Measurements from ENCODE around the gene DAZ2.
"Not testable (repeated sequence)": the region's sequence is repeated elsewhere in the genome, so short reads cannot be mapped to it uniquely, and the experiment has no call there.

DAZ2 gene

GRCh38 chrY:23219233-23219632, at the start of gene DAZ2:
Gene DAZ2, plus strand, starts transcription at chrY:23219533. Its CDS starts 208 bp downstream, at chrY:23219741.
- DNase-seq; in situ Hi-C loops (cut with MboI; ENCODE audit: low pct_unique_long_range_greater_than_20kb, low sequenced_read_pairs): not testable (repeated sequence)

- in situ Hi-C loops (cut with MboI; ENCODE audit: low pct_unique_long_range_greater_than_20kb, low sequenced_read_pairs), result not testable (repeated sequence)
Observed at GRCh38 chrY:23198908-23199307, 20.4 kb upstream of the DAZ2 start, which contains the start of gene DAZ1. Gene DAZ1, minus strand, starts transcription at chrY:23199008. Its CDS starts 208 bp downstream, at chrY:23198800.

GRCh38 chrY:23207455-23207854, 11.9 kb upstream of the DAZ2 start:
- in situ Hi-C loops (cut with MboI; ENCODE audit: low pct_unique_long_range_greater_than_20kb, low sequenced_read_pairs); DNase-seq: not testable (repeated sequence)

More at GRCh38 chrY:23198908-23199307, 20.4 kb upstream of the DAZ2 start, which contains the start of gene DAZ1:
- not testable (repeated sequence) for DNase-seq

GRCh38 chrY:23209802-23210495, 9.4 kb upstream of the DAZ2 start:
- DNase-seq; in situ Hi-C loops (cut with MboI; ENCODE audit: low pct_unique_long_range_greater_than_20kb, low sequenced_read_pairs): not testable (repeated sequence)

- DNase-seq; in situ Hi-C loops (cut with MboI; ENCODE audit: low pct_unique_long_range_greater_than_20kb, low sequenced_read_pairs): not testable (repeated sequence)
Observed at GRCh38 chrY:23210681-23211080, 8.7 kb upstream of the DAZ2 start.
